GM12872 (cell line): ENCODE data around the gene NDUFC2.

Experiments used
- TF ChIP-seq, protein P1 (sequence below): IDR thresholded peaks from 3 replicates; pipeline ENCODE4 v1.5.1; 2011; ENCODE audit warnings: low read depth, mild to moderate bottlenecking, low read length, moderate library complexity; ENCODE audit not compliant: insufficient read depth

The NDUFC2 gene

GRCh38 chr11:78083021-78083420, 3.4 kb upstream of the NDUFC2 start:
- TF ChIP-seq, protein P1, sequence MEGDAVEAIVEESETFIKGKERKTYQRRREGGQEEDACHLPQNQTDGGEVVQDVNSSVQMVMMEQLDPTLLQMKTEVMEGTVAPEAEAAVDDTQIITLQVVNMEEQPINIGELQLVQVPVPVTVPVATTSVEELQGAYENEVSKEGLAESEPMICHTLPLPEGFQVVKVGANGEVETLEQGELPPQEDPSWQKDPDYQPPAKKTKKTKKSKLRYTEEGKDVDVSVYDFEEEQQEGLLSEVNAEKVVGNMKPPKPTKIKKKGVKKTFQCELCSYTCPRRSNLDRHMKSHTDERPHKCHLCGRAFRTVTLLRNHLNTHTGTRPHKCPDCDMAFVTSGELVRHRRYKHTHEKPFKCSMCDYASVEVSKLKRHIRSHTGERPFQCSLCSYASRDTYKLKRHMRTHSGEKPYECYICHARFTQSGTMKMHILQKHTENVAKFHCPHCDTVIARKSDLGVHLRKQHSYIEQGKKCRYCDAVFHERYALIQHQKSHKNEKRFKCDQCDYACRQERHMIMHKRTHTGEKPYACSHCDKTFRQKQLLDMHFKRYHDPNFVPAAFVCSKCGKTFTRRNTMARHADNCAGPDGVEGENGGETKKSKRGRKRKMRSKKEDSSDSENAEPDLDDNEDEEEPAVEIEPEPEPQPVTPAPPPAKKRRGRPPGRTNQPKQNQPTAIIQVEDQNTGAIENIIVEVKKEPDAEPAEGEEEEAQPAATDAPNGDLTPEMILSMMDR: no peak

DNA sequence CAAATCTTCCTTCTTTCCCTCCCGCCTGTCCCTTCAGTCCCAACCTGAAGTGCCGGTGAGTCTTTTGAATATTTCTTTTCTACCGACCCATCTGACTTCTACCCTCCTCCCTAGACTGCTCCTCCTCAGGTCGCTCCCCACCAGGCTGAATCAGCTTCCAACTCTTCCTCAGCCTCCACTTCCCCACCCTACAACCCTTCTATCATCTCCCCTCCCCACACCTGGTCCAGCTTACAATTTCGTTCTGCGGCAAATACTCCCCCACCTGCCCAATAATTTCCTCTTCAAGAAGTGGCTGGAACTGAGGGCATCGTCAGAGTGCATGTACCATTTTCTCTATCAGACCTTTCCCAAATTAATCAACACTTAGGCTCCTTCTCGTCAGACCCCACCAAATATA, 2.5 kb upstream of the NDUFC2 start:
- TF ChIP-seq, protein P1: no peak

DNA sequence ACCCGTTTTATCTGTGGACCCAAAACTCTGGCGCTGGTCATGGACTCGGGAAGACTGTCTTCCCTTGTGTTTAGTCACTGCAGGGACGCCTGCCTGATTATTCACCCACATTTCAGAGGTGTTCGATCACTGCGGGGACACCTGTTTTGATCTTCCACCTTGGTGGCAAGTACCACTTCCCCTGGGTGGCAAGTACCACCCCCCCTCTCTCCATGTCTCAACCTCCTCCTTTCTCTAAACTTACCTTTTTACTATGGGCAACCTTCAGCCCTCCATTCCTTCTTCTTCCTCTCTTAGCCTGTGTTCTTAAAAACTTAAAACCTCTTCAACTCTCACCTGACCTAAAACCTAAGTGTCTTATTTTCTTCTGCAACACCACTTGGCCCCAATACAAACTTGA, 1.9 kb upstream of the NDUFC2 start:
- TF ChIP-seq, protein P1: no peak

GRCh38 chr11:78080818-78081495, 1.3 kb upstream of the NDUFC2 start:
- TF ChIP-seq, protein P1: no peak

DNA sequence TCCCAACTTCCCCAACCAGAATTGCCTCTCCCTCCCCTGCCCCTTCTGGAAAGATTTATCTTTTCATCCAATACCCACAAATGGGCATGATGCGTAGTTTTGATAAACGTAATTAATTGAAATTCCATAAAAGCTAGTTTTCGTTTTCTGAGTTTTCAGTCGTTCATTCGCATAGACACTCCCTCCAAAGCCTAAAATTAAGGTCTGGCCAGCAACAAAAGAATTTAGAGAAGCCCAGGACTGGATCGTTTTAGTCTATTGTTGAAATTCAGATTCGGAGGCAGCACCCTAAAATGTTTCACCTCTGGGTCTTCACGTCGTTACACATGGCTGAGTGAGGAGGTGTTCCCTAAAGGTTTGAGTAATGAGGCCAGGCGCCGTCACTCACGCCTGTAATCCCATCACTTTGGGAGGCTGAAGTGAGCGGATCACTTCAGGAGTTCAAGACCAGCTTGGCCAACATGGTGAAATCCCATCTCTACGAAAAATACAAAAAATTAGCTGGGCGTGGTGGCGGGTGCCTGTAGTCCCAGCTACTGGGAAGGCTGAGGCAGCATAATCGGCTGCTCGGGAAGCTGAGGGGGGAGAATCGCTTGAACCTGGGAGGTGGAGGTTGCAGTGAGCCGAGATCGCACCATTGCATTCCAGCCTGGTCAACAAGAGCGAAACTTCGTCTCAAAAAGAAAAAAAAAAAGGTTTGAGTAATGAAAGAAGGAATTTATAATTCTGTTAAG, 589 bp upstream of the NDUFC2 start:
- TF ChIP-seq, protein P1: no peak

GRCh38 chr11:78078218-78079167, 1.2 kb downstream of the NDUFC2 start:
- TF ChIP-seq, protein P1: no peak

DNA sequence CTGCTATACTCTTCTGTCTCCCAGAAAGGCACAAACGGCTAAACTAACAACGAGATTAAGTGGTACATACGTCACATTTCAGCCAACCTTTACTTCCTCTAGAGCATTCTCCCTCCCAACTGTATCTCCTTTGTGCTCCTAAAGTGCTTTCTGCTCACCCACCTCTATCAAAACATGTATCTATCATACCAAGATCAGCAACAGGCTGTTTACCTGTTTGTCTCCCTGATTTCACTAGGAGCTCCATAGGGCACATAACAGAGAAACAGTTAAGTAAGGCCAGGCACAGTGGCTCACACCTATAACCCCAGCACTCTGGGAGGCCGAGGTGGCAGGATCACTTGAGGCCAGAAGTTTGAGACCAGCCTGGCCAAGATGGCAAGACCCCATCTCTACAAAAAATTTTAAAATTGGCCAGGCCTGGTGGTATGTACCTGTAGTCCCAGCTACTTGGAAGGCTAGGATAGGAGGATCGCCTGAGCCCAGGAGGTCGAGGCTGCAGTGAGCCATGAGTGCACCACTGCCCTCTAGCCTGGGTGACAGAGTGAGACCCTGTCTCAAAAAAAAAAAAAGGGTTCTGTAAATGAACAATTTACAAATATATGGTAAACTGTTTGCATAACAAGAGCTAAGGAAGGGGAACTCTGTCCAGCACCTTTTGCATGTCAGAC, 2.8 kb downstream of the NDUFC2 start:
- TF ChIP-seq, protein P1: no peak
